Peyer's patch (tissue), 4 donors: Measurements from ENCODE around the gene OR11H6. TPM values are rescaled to one million over a fixed set of nuclear protein-coding genes. Genes with fewer than 3 reads are reported as not detected.
"Not testable (repeated sequence)": the region's sequence is repeated elsewhere in the genome, so short reads cannot be mapped to it uniquely, and the experiment has no call there.

Source experiments
- DNase-seq, 3 donors: peaks; one replicate each; pipeline ENCODE4 v3.0.0-alpha.2; 2017 to 2019
- H3K27ac ChIP-seq, 4 donors: fragments of 200-600 bp; sonication (generic); one replicate each; pipeline ENCODE4 v1.5.1; 2016 to 2019
- H3K27me3 ChIP-seq, 2 donors: fragments of 200-600 bp; sonication (generic); one replicate each; pipeline ENCODE4 v1.5.1; 2019
- H3K36me3 ChIP-seq, 3 donors: fragments of 200-600 bp; sonication (generic); one replicate each; pipeline ENCODE4 v1.5.1; 2016 to 2019
- H3K4me1 ChIP-seq, 4 donors: fragments of 200-600 bp; sonication (generic); one replicate each; pipeline ENCODE4 v1.5.1; 2016 to 2019
- H3K4me3 ChIP-seq, 4 donors: fragments of 200-600 bp; sonication (generic); 1 replicate in 3 of 4; 2 replicates in 1 of 4; pipeline ENCODE4 v1.5.1; 2016 to 2019; ENCODE audit warnings: mild to moderate bottlenecking in 1 of 4
- H3K9me3 ChIP-seq, 4 donors: fragments of 200-600 bp; sonication (generic); one replicate each; pipeline ENCODE4 v1.5.1; 2016 to 2019; ENCODE audit warnings: mild to moderate bottlenecking in 1 of 4
- CTCF ChIP-seq, 6 experiments: fragments of 450-650 bp in 4 of 6; fragments of 200-600 bp in 2 of 6; sonication (generic) in 1 of 6; IDR thresholded peaks; one replicate each; pipeline ENCODE4 v1.5.1; 2017 to 2019; ENCODE audit warnings: antibody characterized with exemption in 6 of 6, mild to moderate bottlenecking in 3 of 6, moderate library complexity in 1 of 6
- POLR2A ChIP-seq, 2 donors: fragments of 450-650 bp; IDR thresholded peaks; one replicate each; pipeline ENCODE4 v1.5.1; 2017; ENCODE audit warnings: antibody characterized with exemption in 2 of 2, mild to moderate bottlenecking in 2 of 2, moderate library complexity in 2 of 2
- total RNA-seq, 4 donors: library from RNA; depleted of rRNA; stranded (reverse); fragments of >200 nt; gene quantifications; one replicate each; pipeline ENCODE4 v1.1.0, GENCODE V29; 2016

The OR11H6 gene, protein sequence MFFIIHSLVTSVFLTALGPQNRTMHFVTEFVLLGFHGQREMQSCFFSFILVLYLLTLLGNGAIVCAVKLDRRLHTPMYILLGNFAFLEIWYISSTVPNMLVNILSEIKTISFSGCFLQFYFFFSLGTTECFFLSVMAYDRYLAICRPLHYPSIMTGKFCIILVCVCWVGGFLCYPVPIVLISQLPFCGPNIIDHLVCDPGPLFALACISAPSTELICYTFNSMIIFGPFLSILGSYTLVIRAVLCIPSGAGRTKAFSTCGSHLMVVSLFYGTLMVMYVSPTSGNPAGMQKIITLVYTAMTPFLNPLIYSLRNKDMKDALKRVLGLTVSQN
- total RNA-seq = not detected

GRCh38 chr14:20223410-20223809 is at the start of gene OR11H6:
TSS of gene OR11H6 (plus strand) at chr14:20223710. CDS start at chr14:20223710, 0 bp downstream.
- H3K36me3 ChIP-seq = no peaks in the 10 kb centered on the region
- no peaks in the 10 kb centered on the region for H3K4me1 ChIP-seq
- TF ChIP-seq CTCF (IDR thresholded peaks at IDR 0.05) = no peak
- no peak for TF ChIP-seq POLR2A (IDR thresholded peaks at IDR 0.05)
- H3K27me3 ChIP-seq = no peaks in the 10 kb centered on the region
- H3K9me3 ChIP-seq = no peaks in the 10 kb centered on the region
- no peak within 1 kb of the TSS for H3K4me3 ChIP-seq
- no peak for DNase-seq
- no peak within 1 kb of the TSS for H3K27ac ChIP-seq

DNA sequence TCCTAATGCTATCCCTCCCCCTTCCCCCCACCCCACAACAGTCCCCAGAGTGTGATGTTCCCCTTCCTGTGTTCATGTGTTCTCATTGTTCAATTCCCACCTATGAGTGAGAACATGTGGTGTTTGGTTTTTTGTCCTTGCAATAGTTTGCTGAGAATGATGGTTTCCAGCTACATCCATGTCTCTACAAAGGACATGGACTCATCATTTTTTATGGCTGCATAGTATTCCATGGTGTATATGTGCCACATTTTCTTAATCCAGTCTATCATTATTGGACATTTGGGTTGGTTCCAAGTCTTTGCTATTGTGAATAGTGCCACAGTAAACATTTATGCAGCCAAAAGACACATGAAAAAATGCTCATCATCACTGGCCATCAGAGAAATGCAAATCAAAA is 49.3 kb upstream of the OR11H6 start:
- H3K27ac ChIP-seq, DNase-seq, H3K27me3 ChIP-seq: not testable (repeated sequence)

DNA sequence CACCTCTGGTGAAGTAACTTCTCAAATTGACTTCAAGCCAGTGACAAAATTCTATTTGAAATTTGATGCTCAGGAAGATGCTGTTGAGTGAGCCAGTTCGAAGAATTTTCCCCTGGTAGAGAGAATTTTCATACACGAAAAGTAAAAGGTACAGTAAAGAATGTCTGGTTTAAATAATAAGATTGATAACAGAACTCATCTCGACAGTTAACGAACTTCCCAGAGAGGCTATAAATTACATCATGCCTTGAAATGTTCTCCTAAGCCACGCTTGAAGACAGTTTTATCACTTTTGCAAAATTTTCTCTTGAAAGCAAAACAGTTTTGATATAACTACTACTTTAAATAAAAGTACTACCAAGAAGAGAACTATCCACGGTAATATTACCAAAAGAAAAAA is 47.2 kb upstream of the OR11H6 start:
- Histone ChIP-seq H3K27ac (no peak overlapping the region), H3K4me1 (no peaks in the 10 kb centered on the region), H3K36me3 (no peaks in the 10 kb centered on the region), H3K27me3 (no peaks in the 10 kb centered on the region), H3K4me3 (no peak overlapping the region), H3K9me3 (no peaks in the 10 kb centered on the region)
- no peak for TF ChIP-seq POLR2A (IDR thresholded peaks at IDR 0.05)
- no peak for DNase-seq

More for the DNA sequence above, 49.3 kb upstream of the OR11H6 start:
- H3K4me1 ChIP-seq, H3K36me3 ChIP-seq, H3K9me3 ChIP-seq, H3K4me3 ChIP-seq: not testable (repeated sequence)

DNA sequence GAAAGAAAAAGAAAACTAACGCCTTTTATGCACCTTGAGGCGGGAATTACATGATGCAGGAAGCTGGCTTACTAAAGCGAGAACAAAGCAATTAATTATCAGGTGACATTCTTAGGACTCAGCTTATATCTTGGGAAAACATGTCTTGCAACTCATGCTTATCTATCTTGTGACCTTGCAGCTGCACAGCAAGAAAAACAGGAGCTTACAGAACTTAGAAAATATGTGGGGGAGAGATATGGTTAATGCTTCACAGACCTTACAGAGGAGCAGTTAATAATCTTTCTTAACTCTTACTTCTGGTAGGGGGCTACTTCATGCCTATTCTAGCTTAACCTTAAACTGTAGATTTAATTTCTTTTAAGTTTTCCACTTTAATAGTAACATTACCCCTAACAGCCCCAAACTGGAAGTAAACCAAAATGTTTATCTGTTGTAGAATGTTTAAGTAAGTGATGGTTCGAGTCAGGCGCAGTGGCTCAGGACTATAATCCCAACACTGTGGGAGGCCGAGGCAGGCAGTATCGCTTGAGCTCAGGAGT is 46.0 kb upstream of the OR11H6 start:
- TF ChIP-seq POLR2A (IDR thresholded peaks at IDR 0.05) = no peak
- TF ChIP-seq CTCF (IDR thresholded peaks at IDR 0.05) = no peak

DNA sequence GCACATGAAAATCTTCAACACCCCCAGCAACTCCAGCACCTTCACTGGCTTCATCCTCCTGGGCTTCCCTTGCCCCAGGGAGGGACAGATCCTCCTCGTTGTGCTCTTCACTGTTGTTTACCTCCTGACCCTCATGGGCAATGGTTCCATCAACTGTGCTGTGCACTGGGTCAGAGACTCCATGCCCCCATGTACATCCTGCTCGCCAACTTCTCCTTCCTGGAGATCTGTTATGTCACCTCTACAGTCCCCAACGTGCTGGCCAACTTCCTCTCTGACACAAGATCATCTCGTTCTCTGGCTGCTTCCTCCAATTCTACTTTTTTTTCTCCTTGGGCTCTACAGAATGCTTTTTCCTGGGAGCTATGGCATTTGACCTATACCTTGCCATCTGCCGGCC is 44.3 kb upstream of the OR11H6 start:
- Histone ChIP-seq H3K9me3 (no peaks in the 10 kb centered on the region), H3K36me3 (no peaks in the 10 kb centered on the region), H3K27me3 (no peaks in the 10 kb centered on the region), H3K4me1 (no peaks in the 10 kb centered on the region), H3K27ac (no peak overlapping the region), H3K4me3 (no peak overlapping the region)
- no peak for TF ChIP-seq CTCF (IDR thresholded peaks at IDR 0.05)
- peak in 1 of 3 donors; percentile 48 for DNase-seq

More for the DNA sequence above, 46.0 kb upstream of the OR11H6 start:
- no peak overlapping the region for H3K4me3 ChIP-seq
- no peaks in the 10 kb centered on the region for H3K9me3 ChIP-seq
- no peak overlapping the region for H3K27ac ChIP-seq
- no peaks in the 10 kb centered on the region for H3K36me3 ChIP-seq
- no peak for DNase-seq
- H3K27me3 ChIP-seq = no peaks in the 10 kb centered on the region
- no peaks in the 10 kb centered on the region for H3K4me1 ChIP-seq

GRCh38 chr14:20179880-20180279 is 43.6 kb upstream of the OR11H6 start:
- no peak overlapping the region for H3K4me3 ChIP-seq
- H3K36me3 ChIP-seq = no peaks in the 10 kb centered on the region
- H3K9me3 ChIP-seq = no peaks in the 10 kb centered on the region
- H3K27me3 ChIP-seq = no peaks in the 10 kb centered on the region
- DNase-seq = no peak
- no peak overlapping the region for H3K27ac ChIP-seq
- TF ChIP-seq POLR2A (IDR thresholded peaks at IDR 0.05) (no peak), CTCF (IDR thresholded peaks at IDR 0.05) (no peak)
- H3K4me1 ChIP-seq = no peaks in the 10 kb centered on the region
